GM19035 (cell line): ENCODE data around the gene FNIP2.
"Not testable (repeated sequence)": the region's sequence is repeated elsewhere in the genome, so short reads cannot be mapped to it uniquely, and the experiment has no call there.

ENCODE experiments used
- ATAC-seq: cut with Tn5 transposase; IDR thresholded peaks from one replicate; pipeline ENCODE4 v1.9.1; 2021; ENCODE audit not compliant: unreplicated experiment

The FNIP2 gene

GRCh38 chr4:158789853-158790252, 21.0 kb downstream of the FNIP2 start:
- no peak for ATAC-seq

GRCh38 chr4:158793021-158793420, 24.2 kb downstream of the FNIP2 start:
- ATAC-seq = no peak

GRCh38 chr4:158793430-158793829, 24.6 kb downstream of the FNIP2 start:
- not testable (repeated sequence) for ATAC-seq

- no peak for ATAC-seq
Measured at GRCh38 chr4:158796370-158797140, 27.7 kb downstream of the FNIP2 start.

GRCh38 chr4:158798062-158798461, 29.2 kb downstream of the FNIP2 start:
- ATAC-seq = no peak

GRCh38 chr4:158799013-158799770, 30.4 kb downstream of the FNIP2 start:
- ATAC-seq = no peak

GRCh38 chr4:158799856-158800255, 31.0 kb downstream of the FNIP2 start:
- no peak for ATAC-seq

GRCh38 chr4:158801066-158801465, 32.2 kb downstream of the FNIP2 start:
- ATAC-seq = no peak

- ATAC-seq = no peak
Measured at GRCh38 chr4:158801677-158802076, 32.9 kb downstream of the FNIP2 start.

GRCh38 chr4:158802914-158803313, 34.1 kb downstream of the FNIP2 start:
- ATAC-seq = no peak

- ATAC-seq = no peak
Measured at GRCh38 chr4:158805635-158806471, 37.0 kb downstream of the FNIP2 start.

- ATAC-seq = no peak
Measured at GRCh38 chr4:158807691-158808090, 38.9 kb downstream of the FNIP2 start.

GRCh38 chr4:158808399-158808798, 39.6 kb downstream of the FNIP2 start:
- no peak for ATAC-seq

- ATAC-seq = peak; percentile 2
Measured at GRCh38 chr4:158809208-158809607, 40.4 kb downstream of the FNIP2 start.

GRCh38 chr4:158809611-158810486, 41.0 kb downstream of the FNIP2 start:
- ATAC-seq = peak; percentile 73

- peak; percentile 11 for ATAC-seq
Measured at GRCh38 chr4:158810487-158811215, 41.8 kb downstream of the FNIP2 start.

GRCh38 chr4:158811216-158811540, 42.4 kb downstream of the FNIP2 start:
- no peak for ATAC-seq

GRCh38 chr4:158811704-158812103, 42.9 kb downstream of the FNIP2 start:
- no peak for ATAC-seq

GRCh38 chr4:158812133-158812532, 43.3 kb downstream of the FNIP2 start:
- no peak for ATAC-seq

GRCh38 chr4:158812543-158812942, 43.7 kb downstream of the FNIP2 start:
- ATAC-seq = no peak
